SU-DHL-6 (cell line): ENCODE results near the gene APBA3.

Source experiments
- H2AFZ ChIP-seq: fragments of 200-600 bp; sonication (generic); 2 replicates; pipeline ENCODE4 v1.6.1; 2014; ENCODE audit warnings: low read depth, mild to moderate bottlenecking, moderate library complexity, mixed read lengths, antibody characterized with exemption, low read length; ENCODE audit not compliant: severe bottlenecking
- H3F3A ChIP-seq: fragments of 200-600 bp; shearing (Covaris generic); 2 replicates; pipeline ENCODE4 v1.6.0; 2016; ENCODE audit warnings: antibody characterized with exemption, mild to moderate bottlenecking; ENCODE audit not compliant: insufficient read depth
- H3K27ac ChIP-seq: fragments of 200-600 bp; sonication (generic); 2 replicates; pipeline ENCODE4 v1.5.1; 2016; ENCODE audit warnings: low read depth, mild to moderate bottlenecking, low read length, moderate library complexity, mixed read lengths
- H3K27me3 ChIP-seq: fragments of 200-600 bp; sonication (generic), shearing (Covaris generic); 2 replicates; pipeline ENCODE4 v1.6.0; 2014; ENCODE audit warnings: mild to moderate bottlenecking, low read length
- H3K36me3 ChIP-seq: fragments of 200-600 bp; sonication (generic); 2 replicates; pipeline ENCODE4 v1.6.1; 2014; ENCODE audit warnings: mild to moderate bottlenecking, low read length, mixed read lengths
- H3K4me2 ChIP-seq: fragments of 300-600, 200-600 bp; shearing (Covaris generic), sonication (generic); 2 replicates; pipeline ENCODE4 v1.6.0; 2014; ENCODE audit warnings: low read length, low read depth, mild to moderate bottlenecking; ENCODE audit not compliant: poor library complexity, severe bottlenecking
- H3K4me3 ChIP-seq: fragments of 200-600 bp; sonication (generic); 2 replicates; pipeline ENCODE4 v1.5.1; 2014; ENCODE audit warnings: antibody characterized with exemption, low read length, mild to moderate bottlenecking, mixed read lengths; ENCODE audit not compliant: insufficient read depth, poor library complexity, severe bottlenecking
- H3K79me2 ChIP-seq: fragments of 200-600 bp; sonication (generic); 2 replicates; pipeline ENCODE4 v1.6.1; 2014; ENCODE audit warnings: mild to moderate bottlenecking, low read length, moderate library complexity; ENCODE audit not compliant: insufficient read depth
- H3K9ac ChIP-seq: fragments of 200-600 bp; sonication (generic); 2 replicates; pipeline ENCODE4 v1.7.0; 2014; ENCODE audit warnings: mild to moderate bottlenecking, low read length
- H3K9me2 ChIP-seq: fragments of 200-600 bp; sonication (generic); replicated peaks from 2 replicates; pipeline ENCODE4 v1.6.1; 2014; ENCODE audit warnings: low read length; ENCODE audit not compliant: insufficient read depth
- H3K9me3 ChIP-seq: fragments of 200-600 bp; sonication (generic); 2 replicates; pipeline ENCODE4 v1.6.1; 2014; ENCODE audit warnings: low read length, mixed read lengths; ENCODE audit not compliant: insufficient read depth
- H4K20me1 ChIP-seq: fragments of 200-600 bp; sonication (generic); 2 replicates; pipeline ENCODE4 v1.6.1; 2014; ENCODE audit warnings: low read depth, mild to moderate bottlenecking, antibody characterized with exemption, low read length, moderate library complexity, mixed read lengths
- EZH2phosphoT487 ChIP-seq: fragments of 200-600 bp; sonication (generic), shearing (Covaris generic); conservative IDR thresholded peaks from 2 replicates; pipeline ENCODE4 v1.6.1; 2018; ENCODE audit warnings: mild to moderate bottlenecking, antibody characterized with exemption, low read length, moderate library complexity, mixed read lengths
- TF ChIP-seq, protein P1 (sequence below): fragments of 200-600 bp; sonication (generic); IDR thresholded peaks from one replicate; pipeline ENCODE4 v1.5.1; 2017; ENCODE audit warnings: antibody characterized with exemption, mild to moderate bottlenecking, low read length, moderate library complexity; ENCODE audit not compliant: insufficient read depth, poor library complexity, severe bottlenecking

APBA3 gene

DNA sequence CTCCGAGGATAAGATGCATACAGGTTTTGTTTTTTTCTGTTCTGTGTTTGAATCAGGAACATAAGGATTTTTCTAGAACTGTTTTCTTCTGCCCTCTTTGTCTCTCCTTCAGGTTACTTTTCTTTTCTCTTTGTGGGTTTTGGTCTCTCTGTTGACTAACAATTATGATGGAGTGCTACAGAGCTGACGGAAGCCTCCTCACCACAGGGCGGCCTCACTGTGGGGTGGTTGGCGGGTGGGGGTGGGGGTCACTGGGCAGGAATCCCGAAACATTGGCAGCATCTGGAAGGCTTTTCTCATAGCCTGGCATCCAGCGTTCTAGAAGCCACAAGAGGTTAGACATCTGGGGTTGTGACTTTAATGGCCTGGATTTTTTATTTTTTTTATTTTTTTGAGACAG lies 36.6 kb upstream of the APBA3 start:
- H3K27me3 ChIP-seq: no peaks in the 10 kb centered on the region
- no peak overlapping the region for H3K9ac ChIP-seq
- no peak overlapping the region for H3K4me2 ChIP-seq
- H3K4me3 ChIP-seq: no peak overlapping the region
- no peaks in the 10 kb centered on the region for H3F3A ChIP-seq
- H3K9me3 ChIP-seq: no peaks in the 10 kb centered on the region
- H3K36me3 ChIP-seq: no peaks in the 10 kb centered on the region
- H3K79me2 ChIP-seq: no peaks in the 10 kb centered on the region
- no peaks in the 10 kb centered on the region for H4K20me1 ChIP-seq
- H3K9me2 ChIP-seq: no peaks in the 10 kb centered on the region
- TF ChIP-seq, protein P1, sequence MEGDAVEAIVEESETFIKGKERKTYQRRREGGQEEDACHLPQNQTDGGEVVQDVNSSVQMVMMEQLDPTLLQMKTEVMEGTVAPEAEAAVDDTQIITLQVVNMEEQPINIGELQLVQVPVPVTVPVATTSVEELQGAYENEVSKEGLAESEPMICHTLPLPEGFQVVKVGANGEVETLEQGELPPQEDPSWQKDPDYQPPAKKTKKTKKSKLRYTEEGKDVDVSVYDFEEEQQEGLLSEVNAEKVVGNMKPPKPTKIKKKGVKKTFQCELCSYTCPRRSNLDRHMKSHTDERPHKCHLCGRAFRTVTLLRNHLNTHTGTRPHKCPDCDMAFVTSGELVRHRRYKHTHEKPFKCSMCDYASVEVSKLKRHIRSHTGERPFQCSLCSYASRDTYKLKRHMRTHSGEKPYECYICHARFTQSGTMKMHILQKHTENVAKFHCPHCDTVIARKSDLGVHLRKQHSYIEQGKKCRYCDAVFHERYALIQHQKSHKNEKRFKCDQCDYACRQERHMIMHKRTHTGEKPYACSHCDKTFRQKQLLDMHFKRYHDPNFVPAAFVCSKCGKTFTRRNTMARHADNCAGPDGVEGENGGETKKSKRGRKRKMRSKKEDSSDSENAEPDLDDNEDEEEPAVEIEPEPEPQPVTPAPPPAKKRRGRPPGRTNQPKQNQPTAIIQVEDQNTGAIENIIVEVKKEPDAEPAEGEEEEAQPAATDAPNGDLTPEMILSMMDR: no peak
- TF ChIP-seq EZH2phosphoT487: no peak
- no peak overlapping the region for H3K27ac ChIP-seq
- no peak overlapping the region for H2AFZ ChIP-seq

DNA sequence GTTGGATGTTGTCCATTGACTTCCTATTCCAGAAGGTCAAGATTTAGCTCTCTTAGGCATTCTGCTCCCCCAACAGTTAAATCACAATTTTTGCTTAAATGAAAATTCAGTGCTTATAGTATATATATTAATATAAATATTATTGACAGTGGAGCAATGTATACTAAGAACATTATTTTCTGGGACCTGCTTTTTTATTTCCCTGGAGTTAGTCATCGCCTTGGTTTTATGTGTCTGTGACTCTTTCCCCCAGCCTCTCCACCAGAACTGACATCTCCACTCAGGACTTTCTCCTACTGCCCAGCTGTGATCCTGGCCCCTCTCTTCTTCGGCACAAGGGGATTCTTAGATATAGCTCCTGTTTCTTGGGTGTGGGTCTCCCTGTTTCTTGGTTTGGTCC lies 34.9 kb upstream of the APBA3 start:
- Histone ChIP-seq H3K9ac (no peak overlapping the region), H3K9me2 (no peaks in the 10 kb centered on the region), H3F3A (no peaks in the 10 kb centered on the region), H3K4me3 (no peak overlapping the region), H3K36me3 (no peaks in the 10 kb centered on the region), H3K27me3 (no peaks in the 10 kb centered on the region), H3K79me2 (no peaks in the 10 kb centered on the region), H2AFZ (no peak overlapping the region), H3K9me3 (no peaks in the 10 kb centered on the region), H4K20me1 (no peaks in the 10 kb centered on the region), H3K4me2 (no peak overlapping the region), H3K27ac (no peak overlapping the region)
- TF ChIP-seq, protein P1: no peak

DNA sequence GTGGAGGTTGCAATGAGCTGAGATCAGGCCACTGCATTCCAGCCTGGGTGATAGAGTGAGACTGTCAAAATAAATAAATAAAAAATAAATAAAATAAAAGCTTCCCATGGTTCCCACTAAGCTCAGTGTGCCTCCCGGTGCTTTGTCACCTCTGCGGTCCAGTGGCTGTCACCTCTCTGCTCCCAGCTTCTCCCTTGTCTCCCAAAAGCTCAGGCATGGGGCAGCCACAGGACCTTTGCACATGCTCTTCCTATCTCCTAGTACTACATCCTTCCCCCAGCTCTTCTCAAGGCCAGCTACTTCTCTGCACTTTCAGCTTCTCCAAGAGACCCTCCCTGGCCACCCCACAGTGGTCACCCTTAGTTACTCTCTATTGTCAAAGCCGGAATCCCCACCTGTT lies 32.3 kb upstream of the APBA3 start:
- Histone ChIP-seq H3K27ac (no peak overlapping the region), H3K9me2 (no peaks in the 10 kb centered on the region), H3K9ac (no peak overlapping the region), H3K79me2 (no peaks in the 10 kb centered on the region), H3K9me3 (no peaks in the 10 kb centered on the region), H3K4me2 (no peak overlapping the region), H3K27me3 (no peaks in the 10 kb centered on the region), H3F3A (no peaks in the 10 kb centered on the region), H4K20me1 (no peaks in the 10 kb centered on the region), H3K36me3 (no peaks in the 10 kb centered on the region), H3K4me3 (no peak overlapping the region), H2AFZ (no peak overlapping the region)
- no peak for TF ChIP-seq EZH2phosphoT487
- TF ChIP-seq, protein P1: no peak

DNA sequence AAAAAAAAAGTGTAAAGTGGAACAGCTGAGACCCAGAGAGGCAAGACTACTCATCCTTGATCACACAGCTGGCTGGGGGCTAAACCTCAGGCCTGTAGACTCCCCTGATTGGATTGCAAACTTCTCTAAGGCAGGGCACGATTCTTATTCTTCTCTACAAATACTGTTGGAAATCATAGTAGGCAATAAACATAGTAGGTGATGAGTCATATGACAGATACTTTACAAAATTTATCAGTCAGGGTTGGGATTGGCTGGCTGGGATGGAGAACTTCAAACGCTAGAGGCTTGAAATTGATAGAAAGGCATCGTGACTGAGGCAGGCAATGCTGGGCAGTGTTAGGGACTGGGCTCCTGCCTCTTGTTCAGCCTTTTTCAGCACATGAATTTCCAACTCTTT lies 30.6 kb upstream of the APBA3 start:
- no peaks in the 10 kb centered on the region for H3K9me3 ChIP-seq
- TF ChIP-seq EZH2phosphoT487: no peak
- no peaks in the 10 kb centered on the region for H3K9me2 ChIP-seq
- no peak overlapping the region for H3K4me2 ChIP-seq
- no peaks in the 10 kb centered on the region for H3K27me3 ChIP-seq
- H3K27ac ChIP-seq: no peak overlapping the region
- H3K36me3 ChIP-seq: no peaks in the 10 kb centered on the region
- H3F3A ChIP-seq: no peaks in the 10 kb centered on the region
- H2AFZ ChIP-seq: no peak overlapping the region
- H3K79me2 ChIP-seq: no peaks in the 10 kb centered on the region
- H3K9ac ChIP-seq: no peak overlapping the region
- no peak overlapping the region for H3K4me3 ChIP-seq
- H4K20me1 ChIP-seq: no peaks in the 10 kb centered on the region
